Thoracic aorta (tissue), 2 donors: ENCODE measurements around the gene GBP1. TPM values are rescaled to one million over a fixed set of nuclear protein-coding genes. Genes with fewer than 3 reads are reported as not detected.
A peak's percentile ranks its signal among the peaks of the same experiment; 100 is the strongest.
"Not testable (repeated sequence)": the region's sequence is repeated elsewhere in the genome, so short reads cannot be mapped to it uniquely, and the experiment has no call there.

ENCODE experiments used
- ATAC-seq: fragments of 150-250 bp; one replicate; pipeline ENCODE4 v1.8.0; 2017; ENCODE audit warnings: low read depth; ENCODE audit not compliant: insufficient number of reproducible peaks, low FRiP score
- DNase-seq: peaks from one replicate; pipeline ENCODE4 v3.0.0-alpha.2; 2020; ENCODE audit warnings: low spot score
- H3K27ac ChIP-seq, 2 donors: fragments of 200-600 bp; sonication (generic); 1 replicate in 1 of 2; 2 replicates in 1 of 2; pipeline ENCODE4 v1.5.1; 2016; ENCODE audit warnings: mild to moderate bottlenecking in 2 of 2, moderate library complexity in 2 of 2
- H3K27me3 ChIP-seq: fragments of 200-600 bp; sonication (generic); replicated peaks from 2 replicates; pipeline ENCODE4 v1.6.0; 2016; ENCODE audit warnings: mild to moderate bottlenecking; ENCODE audit not compliant: insufficient read depth
- H3K36me3 ChIP-seq: fragments of 200-600 bp; sonication (generic); one replicate; pipeline ENCODE4 v1.5.1; 2016
- H3K4me1 ChIP-seq, 2 donors: fragments of 200-600 bp; sonication (generic); 1 replicate in 1 of 2; 2 replicates in 1 of 2; pipeline versions ENCODE4 v1.5.1 to v1.6.0; 2016; ENCODE audit warnings: low read depth in 2 of 2, mild to moderate bottlenecking in 1 of 2; ENCODE audit not compliant: control insufficient read depth in 1 of 2
- H3K4me3 ChIP-seq: fragments of 200-600 bp; sonication (generic); 2 replicates; pipeline ENCODE4 v1.5.1; 2016; ENCODE audit warnings: mild to moderate bottlenecking
- H3K9me3 ChIP-seq: fragments of 200-600 bp; sonication (generic); 2 replicates; pipeline ENCODE4 v1.5.1; 2016
- CTCF ChIP-seq: fragments of 200-600 bp; sonication (generic); IDR thresholded peaks from one replicate; pipeline ENCODE4 v1.5.1; 2019; ENCODE audit warnings: antibody characterized with exemption
- total RNA-seq, 2 donors: library from RNA; depleted of rRNA; stranded (reverse); fragments of >200 nt; gene quantifications; one replicate each; pipeline versions ENCODE4 v1.1.0 to v1.2.3, GENCODE V29; 2016

The GBP1 gene
- total RNA-seq, 2 donors from 2014 or later = 26.4 to 68.9 TPM

DNA sequence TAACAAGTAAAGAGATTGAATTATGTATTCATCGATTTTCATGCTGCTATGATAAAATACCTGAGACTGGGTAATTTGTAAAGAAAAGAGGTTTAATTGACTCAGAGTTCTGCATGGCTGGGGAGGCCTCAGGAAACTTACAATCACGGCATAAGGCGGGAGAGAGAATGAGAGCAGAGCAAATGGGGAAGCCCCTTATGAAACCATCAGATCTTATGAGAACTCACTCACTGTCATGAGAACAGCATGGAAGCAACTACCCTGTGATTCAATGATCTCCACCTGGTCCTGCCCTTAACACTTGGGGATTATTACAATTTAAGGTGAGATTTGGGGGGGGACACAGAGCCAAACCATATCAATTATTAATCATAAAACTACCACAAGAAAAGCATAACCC is 39.1 kb downstream of the GBP1 start:
- Histone ChIP-seq H3K4me3 (no peak overlapping the region), H3K9me3 (no peaks in the 10 kb centered on the region), H3K27me3 (no peaks in the 10 kb centered on the region), H3K27ac (no peak overlapping the region), H3K4me1 (peaks cover 7 to 8% of the 10 kb centered on the region in 2 donors), H3K36me3 (no peaks in the 10 kb centered on the region)
- no peak for TF ChIP-seq CTCF
- DNase-seq (no peak), ATAC-seq (no peak)

DNA sequence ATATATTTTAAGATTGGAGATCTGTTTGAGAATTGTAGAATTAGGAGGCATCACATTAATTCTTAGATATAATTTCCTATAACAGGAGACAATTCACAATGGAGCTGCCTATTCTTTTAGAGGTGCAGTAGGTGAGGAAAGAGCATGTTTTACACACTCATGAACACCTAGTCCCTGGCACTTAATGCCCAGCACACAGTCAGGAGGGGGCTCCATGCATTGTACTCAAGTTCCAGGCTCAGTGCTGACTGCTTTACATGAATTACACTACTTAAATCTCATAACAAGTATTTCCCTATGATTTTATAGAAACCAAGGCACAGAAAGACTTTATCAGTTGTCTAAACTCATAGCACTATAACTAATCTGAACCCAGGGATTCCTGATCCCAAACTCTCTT is 42.0 kb downstream of the GBP1 start:
- peak overlapping the region; percentile 86 for H3K4me3 ChIP-seq
- TF ChIP-seq CTCF = no peak
- ATAC-seq = no peak

GRCh38 chr1:89022167-89022959 is 42.6 kb downstream of the GBP1 start, which contains the start of gene GBP3:
Gene GBP3 (minus strand): TSS chr1:89022866. CDS start chr1:89020721, 2,145 bp downstream.
- H3K9me3 ChIP-seq = no peaks in the 10 kb centered on the region
- H3K4me1 ChIP-seq = peaks cover 11 to 30% of the 10 kb centered on the region in 2 donors
- no peaks in the 10 kb centered on the region for H3K27me3 ChIP-seq
- peak within 1 kb of the TSS; percentile 65 to 85 for H3K27ac ChIP-seq
- ATAC-seq = peak; percentile 80
- H3K4me3 ChIP-seq = peak within 1 kb of the TSS; percentile 86
- no peak for DNase-seq
- H3K36me3 ChIP-seq = no peaks in the 10 kb centered on the region
- TF ChIP-seq CTCF = no peak

More for the DNA sequence above, 42.0 kb downstream of the GBP1 start:
- Histone ChIP-seq H3K9me3 (no peaks in the 10 kb centered on the region), H3K4me1 (peaks cover 11 to 30% of the 10 kb centered on the region in 2 donors), H3K36me3 (no peaks in the 10 kb centered on the region), H3K27me3 (no peaks in the 10 kb centered on the region), H3K27ac (peak overlapping the region; percentile 65 to 85)
- no peak for DNase-seq

- not testable (repeated sequence) for H3K4me3 ChIP-seq, H3K9me3 ChIP-seq, ATAC-seq, DNase-seq, H3K27me3 ChIP-seq, H3K27ac ChIP-seq, H3K36me3 ChIP-seq
- H3K4me1 ChIP-seq = peaks cover 11 to 30% of the 10 kb centered on the region in 2 donors
These were observed 46.7 kb downstream of the GBP1 start for GRCh38 chr1:89018318-89018717.

DNA sequence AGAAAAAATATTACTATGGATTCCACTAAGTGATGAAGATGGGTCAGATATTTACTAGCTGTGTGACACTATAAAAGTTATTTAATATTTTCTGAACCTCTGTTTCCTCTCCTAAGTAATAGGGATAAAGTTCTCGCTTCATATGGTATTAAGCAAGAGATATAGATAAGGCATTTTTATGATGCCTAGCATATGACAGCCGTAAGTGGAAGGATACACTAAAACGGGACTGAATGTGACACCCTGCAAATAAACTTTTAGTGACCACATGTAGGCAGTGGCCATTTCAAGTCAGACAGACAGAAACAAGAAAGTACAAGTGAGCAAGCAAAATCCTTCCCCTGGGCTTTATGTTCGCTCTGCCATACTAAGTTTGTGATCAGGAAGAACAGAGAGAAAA is 56.5 kb downstream of the GBP1 start:
- H3K27me3 ChIP-seq = no peaks in the 10 kb centered on the region
- peaks cover 41% of the 10 kb centered on the region for H3K36me3 ChIP-seq

More for the DNA sequence above, 56.5 kb downstream of the GBP1 start:
- no peak for DNase-seq
- Histone ChIP-seq H3K4me1 (peaks cover 4 to 6% of the 10 kb centered on the region in 2 donors), H3K27ac (no peak overlapping the region), H3K4me3 (no peak overlapping the region), H3K9me3 (no peaks in the 10 kb centered on the region)
- no peak for ATAC-seq
- TF ChIP-seq CTCF = no peak
